ENCODE results near the gene FHOD3.

- TF ChIP-seq CTCF (IDR thresholded peaks at IDR 0.05; ENCODE audit: insufficient read depth, low read depth, low read length) (no peak), EZH2 (IDR thresholded peaks at IDR 0.05; ENCODE audit: insufficient read depth, low read length) (no peak)
Observed at GRCh38 chr18:36663312-36663711, 365.8 kb downstream of the FHOD3 start.
